ENCODE results near the gene VDAC1.

The VDAC1 gene

GRCh38 chr5:134022333-134022732, 17.6 kb upstream of the VDAC1 start:
- no peak for DNase-seq

DNA sequence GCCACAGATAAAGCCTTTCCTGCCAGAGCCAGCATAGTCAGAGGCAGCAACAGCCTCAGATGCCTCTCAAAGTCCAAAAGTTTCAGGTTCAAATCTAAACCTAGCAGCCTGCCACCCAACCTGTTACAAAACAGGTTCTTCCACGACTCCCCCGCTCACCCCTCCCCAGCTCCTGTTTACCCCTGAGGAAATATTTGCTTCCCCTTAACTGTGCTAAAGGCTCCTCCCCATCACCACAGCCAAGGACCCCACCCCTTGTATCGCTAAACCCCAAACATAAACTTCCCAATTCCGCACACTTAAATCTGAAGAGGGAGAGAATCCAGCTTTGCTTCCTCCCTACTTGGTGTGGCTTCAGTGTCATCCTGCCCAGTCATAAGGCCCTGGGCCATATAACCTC, 15.4 kb upstream of the VDAC1 start:
- no peak for DNase-seq

DNA sequence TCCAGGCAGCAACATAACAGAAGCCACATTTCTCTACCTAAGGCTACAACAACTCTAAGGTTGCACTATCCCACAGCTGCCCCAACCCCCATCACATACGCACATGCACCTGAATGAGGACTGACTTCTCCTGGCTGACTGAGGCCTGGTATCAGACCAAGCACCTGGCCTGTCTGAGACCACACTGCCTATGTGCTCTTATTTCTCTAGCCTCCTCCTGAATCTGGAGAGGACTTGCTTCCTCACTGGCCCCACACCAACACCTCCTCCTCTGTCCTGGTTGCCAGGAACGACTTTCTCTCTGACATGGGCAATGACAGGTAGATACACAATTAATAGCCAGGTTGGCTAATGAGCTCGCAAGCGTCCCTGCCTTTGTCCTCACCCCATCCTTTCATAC, 14.9 kb upstream of the VDAC1 start:
- DNase-seq, result no peak

GRCh38 chr5:134018986-134019316, 14.2 kb upstream of the VDAC1 start:
- no peak for DNase-seq

- no peak for DNase-seq
Measured at GRCh38 chr5:134018154-134018985, 13.6 kb upstream of the VDAC1 start.

- no peak for DNase-seq
Measured at GRCh38 chr5:134008266-134008749, 3.5 kb upstream of the VDAC1 start.

GRCh38 chr5:134007581-134008265, 2.9 kb upstream of the VDAC1 start:
- no peak for DNase-seq

- no peak for DNase-seq
Measured at GRCh38 chr5:134006115-134006514, 1.3 kb upstream of the VDAC1 start.

GRCh38 chr5:134005417-134006061, 764 bp upstream of the VDAC1 start:
- DNase-seq, result no peak

GRCh38 chr5:134003817-134004625, 754 bp downstream of the VDAC1 start:
- no peak for DNase-seq

GRCh38 chr5:134003064-134003816, 1.5 kb downstream of the VDAC1 start:
- DNase-seq, result no peak

- DNase-seq, result no peak
Measured at GRCh38 chr5:134001938-134002731, 2.6 kb downstream of the VDAC1 start.

GRCh38 chr5:134000696-134001453, 3.9 kb downstream of the VDAC1 start:
- DNase-seq, result no peak

GRCh38 chr5:134000091-134000511, 4.7 kb downstream of the VDAC1 start:
- DNase-seq, result no peak

DNA sequence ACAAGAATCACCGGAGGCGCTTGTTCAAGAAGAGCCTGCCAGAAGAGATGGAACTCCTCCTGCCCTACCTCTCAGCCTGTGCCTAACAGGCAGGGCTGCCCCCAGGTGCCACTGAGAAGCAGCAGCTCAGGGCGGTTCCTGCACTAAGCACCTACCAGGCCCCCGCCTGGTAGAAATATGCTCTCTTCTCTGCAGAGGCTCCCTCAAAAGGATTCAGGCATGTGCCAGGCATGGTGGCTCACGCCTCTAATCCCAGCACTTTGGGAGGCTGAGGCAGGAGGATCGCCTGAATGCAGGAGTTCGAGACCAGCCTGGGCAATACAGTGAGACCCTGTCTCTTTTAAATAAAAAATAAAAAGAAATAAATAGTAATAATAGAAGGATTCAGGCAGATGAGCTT, 6.0 kb downstream of the VDAC1 start:
- DNase-seq, result no peak

DNA sequence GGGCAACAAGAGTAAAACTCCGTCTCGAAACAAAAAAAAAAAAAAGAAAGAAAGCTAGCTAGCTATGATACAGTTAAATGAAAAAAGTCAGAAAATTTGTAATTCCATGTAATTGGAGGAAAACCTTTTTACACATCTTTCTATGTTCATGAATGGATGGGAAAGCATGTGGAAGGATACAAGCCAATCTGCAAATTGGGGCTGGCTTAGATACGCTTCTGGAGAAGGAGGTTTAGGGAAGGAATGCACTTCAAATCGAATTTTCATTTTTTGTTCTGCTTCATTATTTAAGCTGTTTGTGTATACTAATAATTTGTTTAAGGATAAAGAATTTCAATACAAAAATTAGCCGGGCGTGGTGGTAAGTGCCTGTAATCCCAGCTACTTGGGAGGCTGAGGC, 6.7 kb downstream of the VDAC1 start:
- no peak for DNase-seq

DNA sequence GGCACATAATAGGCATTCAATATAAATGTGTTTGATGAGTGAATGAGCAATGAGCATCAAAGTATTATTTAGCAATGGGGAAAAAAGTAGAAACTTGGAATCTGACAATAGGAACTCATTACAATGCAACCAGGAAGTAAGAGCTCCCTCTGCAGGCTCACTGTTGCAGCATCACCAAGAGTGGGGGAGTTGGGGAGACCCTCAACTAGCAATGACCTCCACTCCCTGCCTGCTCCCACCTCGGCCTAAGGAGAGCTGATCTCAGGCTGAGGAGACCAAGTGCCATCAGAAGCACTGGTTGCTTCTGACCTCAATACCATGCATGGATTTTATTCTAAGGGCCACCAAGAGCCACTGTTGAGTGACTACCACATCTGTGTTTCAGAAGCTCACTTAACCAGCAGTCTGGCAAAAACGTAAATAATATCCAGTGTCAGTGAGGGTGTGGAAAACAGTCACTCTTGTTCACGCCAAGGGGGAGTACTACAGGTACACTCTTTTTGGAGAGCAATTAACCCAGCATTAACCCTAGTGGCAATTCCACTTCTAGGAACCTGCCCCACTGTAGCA, 8.0 kb downstream of the VDAC1 start:
- no peak for DNase-seq

DNA sequence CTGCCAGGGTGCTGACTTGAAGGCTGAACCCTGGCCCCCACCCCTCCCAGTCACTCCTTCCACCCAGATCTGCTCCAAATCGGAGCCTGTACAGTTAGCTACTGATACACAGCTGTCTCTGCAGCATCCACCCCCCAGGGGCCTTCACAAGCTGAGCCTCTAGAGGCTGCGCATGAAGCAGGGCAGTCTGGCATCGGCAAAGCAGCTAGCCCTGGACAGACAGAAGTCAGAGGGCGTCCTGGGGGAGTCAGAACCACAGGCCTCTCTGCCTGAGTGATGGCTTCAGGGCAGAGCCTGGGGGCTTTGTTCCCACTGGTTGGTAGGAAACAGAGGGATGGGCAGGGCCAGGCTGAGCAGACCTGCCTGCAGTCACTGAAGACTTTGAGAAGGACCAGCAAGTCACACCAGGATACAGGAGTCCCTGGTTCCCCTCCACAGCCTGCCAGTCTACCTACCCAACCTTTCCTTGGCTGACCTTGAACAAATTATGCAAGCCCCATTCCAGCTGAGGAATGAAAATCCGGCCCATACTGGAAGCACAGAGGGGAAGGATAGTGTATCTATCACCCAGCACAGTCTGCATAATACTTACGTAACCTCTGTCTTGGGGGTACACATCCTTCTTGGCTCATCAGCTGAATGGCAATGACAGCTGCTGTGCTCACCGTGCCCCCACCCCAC, 8.8 kb downstream of the VDAC1 start:
- no peak for DNase-seq

DNA sequence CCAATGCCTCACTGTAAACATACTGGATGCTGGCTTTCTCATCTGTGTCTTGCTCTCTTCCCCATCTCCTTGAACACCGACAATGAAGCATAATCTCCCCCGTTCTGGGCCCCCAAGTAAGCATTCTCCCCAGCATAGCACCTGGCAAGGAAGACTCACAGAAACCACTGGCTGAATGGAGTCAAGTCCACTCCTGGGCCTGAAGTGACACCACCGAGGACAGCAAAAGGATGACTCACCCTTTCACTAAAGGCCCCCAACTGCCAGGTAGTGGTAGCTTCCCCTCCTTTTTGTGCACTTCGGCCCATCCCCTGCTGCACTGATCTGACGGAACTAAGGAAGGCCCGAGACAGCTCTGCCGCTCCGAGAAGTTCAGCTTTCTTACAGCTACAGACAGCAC, 9.4 kb downstream of the VDAC1 start:
- DNase-seq, result no peak

GRCh38 chr5:133994990-133995333, 9.8 kb downstream of the VDAC1 start:
- DNase-seq, result no peak
